Stimulated activated naive B cell treated with anti-CD40 and anti-IgM and Interleukin-4, amounts not matched to agents 10 μg/mL and 1 μg/mL and 100 μg/mL, for 72 hours (primary cell): ENCODE measurements around the gene AKAP12.

Experiments
- ATAC-seq, 2 donors: fragments of 150-1000 bp; cut with Tn5 transposase; replicated peaks; 2 replicates each; pipeline ENCODE4 v1.10.0; 2021; ENCODE audit warnings: moderate library complexity in 1 of 2
- DNase-seq: peaks from one replicate; pipeline ENCODE4 v3.0.0; 2021
- H3K27ac Mint-ChIP-seq: one replicate; pipeline ENCODE4 v1.8.0; 2022; ENCODE audit warnings: mild to moderate bottlenecking, mixed read lengths
- H3K27me3 Mint-ChIP-seq, 2 donors: one replicate each; pipeline ENCODE4 v1.8.0; 2022; ENCODE audit warnings: mixed read lengths in 2 of 2
- H3K36me3 Mint-ChIP-seq, 2 donors: one replicate each; pipeline ENCODE4 v1.8.0; 2022; ENCODE audit warnings: mixed read lengths in 2 of 2, mild to moderate bottlenecking in 1 of 2
- H3K4me1 Mint-ChIP-seq, 2 donors: one replicate each; pipeline ENCODE4 v1.8.0; 2022; ENCODE audit warnings: mixed read lengths in 2 of 2, mild to moderate bottlenecking in 1 of 2
- H3K4me3 Mint-ChIP-seq, 2 donors: one replicate each; pipeline ENCODE4 v1.8.0; 2022; ENCODE audit warnings: mild to moderate bottlenecking in 2 of 2, mixed read lengths in 2 of 2, moderate library complexity in 1 of 2
- H3K9me3 Mint-ChIP-seq, 2 donors: one replicate each; pipeline ENCODE4 v1.8.0; 2022; ENCODE audit warnings: mixed read lengths in 2 of 2, mild to moderate bottlenecking in 1 of 2

Gene AKAP12

GRCh38 chr6:151248295-151248694 is 8.5 kb downstream of the AKAP12 start:
- Mint-ChIP-seq H3K4me1 (peaks cover 4 to 14% of the 10 kb centered on the region in 2 donors), H3K27me3 (peaks cover 0 to 10% of the 10 kb centered on the region in 2 donors), H3K27ac (no peak overlapping the region), H3K9me3 (no peaks in the 10 kb centered on the region), H3K36me3 (no peaks in the 10 kb centered on the region), H3K4me3 (no peak overlapping the region)
- no peak for DNase-seq
- ATAC-seq: no peak

GRCh38 chr6:151252634-151253033 is 12.9 kb downstream of the AKAP12 start:
- DNase-seq (no peak), ATAC-seq (no peak)
- no peak overlapping the region for H3K27ac Mint-ChIP-seq
- H3K4me3 Mint-ChIP-seq: no peak overlapping the region
- no peaks in the 10 kb centered on the region for H3K36me3 Mint-ChIP-seq
- no peaks in the 10 kb centered on the region for H3K9me3 Mint-ChIP-seq
- H3K27me3 Mint-ChIP-seq: no peaks in the 10 kb centered on the region
- H3K4me1 Mint-ChIP-seq: peaks cover 4 to 9% of the 10 kb centered on the region in 2 donors

GRCh38 chr6:151254451-151255081 is 14.8 kb downstream of the AKAP12 start:
- Mint-ChIP-seq H3K27ac (no peak overlapping the region), H3K27me3 (no peaks in the 10 kb centered on the region), H3K9me3 (no peaks in the 10 kb centered on the region), H3K4me1 (no peaks in the 10 kb centered on the region), H3K4me3 (no peak overlapping the region), H3K36me3 (no peaks in the 10 kb centered on the region)
- DNase-seq (no peak), ATAC-seq (no peak)

GRCh38 chr6:151255811-151256210 is 16.0 kb downstream of the AKAP12 start:
- ATAC-seq: no peak
- no peak overlapping the region for H3K27ac Mint-ChIP-seq
- H3K9me3 Mint-ChIP-seq: no peaks in the 10 kb centered on the region
- no peak overlapping the region for H3K4me3 Mint-ChIP-seq
- no peaks in the 10 kb centered on the region for H3K27me3 Mint-ChIP-seq
- no peaks in the 10 kb centered on the region for H3K36me3 Mint-ChIP-seq
- H3K4me1 Mint-ChIP-seq: no peaks in the 10 kb centered on the region
- DNase-seq: no peak

- H3K27ac Mint-ChIP-seq: no peak overlapping the region
- no peaks in the 10 kb centered on the region for H3K36me3 Mint-ChIP-seq
- DNase-seq: no peak
- H3K27me3 Mint-ChIP-seq: no peaks in the 10 kb centered on the region
- no peak for ATAC-seq
- no peaks in the 10 kb centered on the region for H3K4me1 Mint-ChIP-seq
- no peaks in the 10 kb centered on the region for H3K9me3 Mint-ChIP-seq
- H3K4me3 Mint-ChIP-seq: no peak overlapping the region
Observed at GRCh38 chr6:151257985-151258445, 18.2 kb downstream of the AKAP12 start.

GRCh38 chr6:151260205-151260604 is 20.4 kb downstream of the AKAP12 start:
- Mint-ChIP-seq H3K9me3 (no peaks in the 10 kb centered on the region), H3K4me3 (no peak overlapping the region), H3K27me3 (no peaks in the 10 kb centered on the region), H3K36me3 (no peaks in the 10 kb centered on the region), H3K4me1 (no peaks in the 10 kb centered on the region), H3K27ac (no peak overlapping the region)
- DNase-seq (no peak), ATAC-seq (no peak)

GRCh38 chr6:151263035-151263434 is 23.3 kb downstream of the AKAP12 start:
- Mint-ChIP-seq H3K27me3 (no peaks in the 10 kb centered on the region), H3K36me3 (no peaks in the 10 kb centered on the region), H3K4me3 (no peak overlapping the region), H3K27ac (no peak overlapping the region), H3K4me1 (no peaks in the 10 kb centered on the region), H3K9me3 (no peaks in the 10 kb centered on the region)
- ATAC-seq: no peak
- DNase-seq: no peak

- ATAC-seq (no peak), DNase-seq (no peak)
- Mint-ChIP-seq H3K4me1 (no peaks in the 10 kb centered on the region), H3K27me3 (no peaks in the 10 kb centered on the region), H3K27ac (no peak overlapping the region), H3K36me3 (no peaks in the 10 kb centered on the region), H3K9me3 (no peaks in the 10 kb centered on the region), H3K4me3 (no peak overlapping the region)
Observed at GRCh38 chr6:151263967-151264366, 24.2 kb downstream of the AKAP12 start.

GRCh38 chr6:151265282-151265681 is 25.5 kb downstream of the AKAP12 start:
- no peaks in the 10 kb centered on the region for H3K9me3 Mint-ChIP-seq
- no peaks in the 10 kb centered on the region for H3K4me1 Mint-ChIP-seq
- DNase-seq (no peak), ATAC-seq (no peak)
- H3K27ac Mint-ChIP-seq: no peak overlapping the region
- no peaks in the 10 kb centered on the region for H3K27me3 Mint-ChIP-seq
- H3K36me3 Mint-ChIP-seq: no peaks in the 10 kb centered on the region
- H3K4me3 Mint-ChIP-seq: no peak overlapping the region

GRCh38 chr6:151269321-151269995 is 29.7 kb downstream of the AKAP12 start:
- H3K27ac Mint-ChIP-seq: no peak overlapping the region
- DNase-seq (no peak), ATAC-seq (no peak)
- H3K4me3 Mint-ChIP-seq: no peak overlapping the region
- H3K36me3 Mint-ChIP-seq: no peaks in the 10 kb centered on the region
- H3K27me3 Mint-ChIP-seq: no peaks in the 10 kb centered on the region
- H3K4me1 Mint-ChIP-seq: no peaks in the 10 kb centered on the region
- no peaks in the 10 kb centered on the region for H3K9me3 Mint-ChIP-seq

GRCh38 chr6:151275121-151275520 is 35.4 kb downstream of the AKAP12 start:
- H3K4me1 Mint-ChIP-seq: no peaks in the 10 kb centered on the region
- ATAC-seq (no peak), DNase-seq (no peak)
- no peak overlapping the region for H3K4me3 Mint-ChIP-seq
- no peaks in the 10 kb centered on the region for H3K36me3 Mint-ChIP-seq
- H3K9me3 Mint-ChIP-seq: no peaks in the 10 kb centered on the region
- H3K27me3 Mint-ChIP-seq: no peaks in the 10 kb centered on the region
- no peak overlapping the region for H3K27ac Mint-ChIP-seq

GRCh38 chr6:151275566-151275965 is 35.8 kb downstream of the AKAP12 start:
- Mint-ChIP-seq H3K4me1 (no peaks in the 10 kb centered on the region), H3K27me3 (no peaks in the 10 kb centered on the region), H3K4me3 (no peak overlapping the region)

GRCh38 chr6:151276112-151276740 is 36.5 kb downstream of the AKAP12 start:
- Mint-ChIP-seq H3K4me1 (no peaks in the 10 kb centered on the region), H3K27me3 (no peaks in the 10 kb centered on the region), H3K27ac (no peak overlapping the region), H3K9me3 (no peaks in the 10 kb centered on the region), H3K4me3 (no peak overlapping the region), H3K36me3 (no peaks in the 10 kb centered on the region)
- DNase-seq: no peak
- ATAC-seq: no peak

More at GRCh38 chr6:151275566-151275965, 35.8 kb downstream of the AKAP12 start:
- DNase-seq: no peak
- H3K9me3 Mint-ChIP-seq: no peaks in the 10 kb centered on the region
- H3K36me3 Mint-ChIP-seq: no peaks in the 10 kb centered on the region
- no peak overlapping the region for H3K27ac Mint-ChIP-seq
- no peak for ATAC-seq

GRCh38 chr6:151279891-151280290 is 40.1 kb downstream of the AKAP12 start:
- DNase-seq: no peak
- H3K4me1 Mint-ChIP-seq: peaks cover 10 to 15% of the 10 kb centered on the region in 2 donors
- H3K36me3 Mint-ChIP-seq: peaks cover 0 to 4% of the 10 kb centered on the region in 2 donors
- H3K9me3 Mint-ChIP-seq: no peaks in the 10 kb centered on the region
- H3K4me3 Mint-ChIP-seq: no peak overlapping the region
- ATAC-seq: no peak
- H3K27ac Mint-ChIP-seq: no peak overlapping the region
- H3K27me3 Mint-ChIP-seq: no peaks in the 10 kb centered on the region

GRCh38 chr6:151280859-151281258 is 41.1 kb downstream of the AKAP12 start:
- no peaks in the 10 kb centered on the region for H3K27me3 Mint-ChIP-seq
- no peak for DNase-seq

More at GRCh38 chr6:151280859-151281258, 41.1 kb downstream of the AKAP12 start:
- Mint-ChIP-seq H3K4me3 (no peak overlapping the region), H3K9me3 (no peaks in the 10 kb centered on the region), H3K36me3 (peaks cover 0 to 4% of the 10 kb centered on the region in 2 donors), H3K4me1 (peaks cover 15 to 24% of the 10 kb centered on the region in 2 donors), H3K27ac (no peak overlapping the region)
- ATAC-seq: no peak
